HEK293T (cell line): ENCODE data around the gene DIAPH1.

Source experiments
- BHLHE40 ChIP-seq: fragments of 450-650 bp; IDR thresholded peaks from 2 replicates; pipeline ENCODE4 v1.6.1; 2016; ENCODE audit warnings: mild to moderate bottlenecking, moderate library complexity, borderline replicate concordance
- FOXA1 ChIP-seq: fragments of 450-650 bp; IDR thresholded peaks from 2 replicates; pipeline ENCODE4 v1.6.1; 2016; ENCODE audit warnings: mild to moderate bottlenecking
- FOXK2 ChIP-seq: fragments of 450-650 bp; IDR thresholded peaks from 2 replicates; pipeline ENCODE4 v1.6.1; 2016; ENCODE audit warnings: mild to moderate bottlenecking
- FOXM1 ChIP-seq: fragments of 450-650 bp; IDR thresholded peaks from 2 replicates; pipeline ENCODE4 v1.6.1; 2017; ENCODE audit warnings: mild to moderate bottlenecking, borderline replicate concordance
- L3MBTL2 ChIP-seq: fragments of 450-650 bp; conservative IDR thresholded peaks from 2 replicates; pipeline ENCODE4 v1.6.1; 2016; ENCODE audit warnings: mild to moderate bottlenecking
- NFRKB ChIP-seq: fragments of 450-650 bp; IDR thresholded peaks from 2 replicates; pipeline ENCODE4 v1.6.1; 2016; ENCODE audit warnings: mild to moderate bottlenecking, moderate library complexity
- SP1 ChIP-seq: fragments of 450-650 bp; IDR thresholded peaks from 2 replicates; pipeline ENCODE4 v1.6.1; 2017
- TARDBP ChIP-seq: fragments of 450-650 bp; IDR thresholded peaks from 2 replicates; pipeline ENCODE4 v1.6.1; 2016
- TF ChIP-seq, protein P1 (sequence below): fragments of 450-650 bp; IDR thresholded peaks from 2 replicates; pipeline ENCODE4 v1.6.1; 2016

DNA sequence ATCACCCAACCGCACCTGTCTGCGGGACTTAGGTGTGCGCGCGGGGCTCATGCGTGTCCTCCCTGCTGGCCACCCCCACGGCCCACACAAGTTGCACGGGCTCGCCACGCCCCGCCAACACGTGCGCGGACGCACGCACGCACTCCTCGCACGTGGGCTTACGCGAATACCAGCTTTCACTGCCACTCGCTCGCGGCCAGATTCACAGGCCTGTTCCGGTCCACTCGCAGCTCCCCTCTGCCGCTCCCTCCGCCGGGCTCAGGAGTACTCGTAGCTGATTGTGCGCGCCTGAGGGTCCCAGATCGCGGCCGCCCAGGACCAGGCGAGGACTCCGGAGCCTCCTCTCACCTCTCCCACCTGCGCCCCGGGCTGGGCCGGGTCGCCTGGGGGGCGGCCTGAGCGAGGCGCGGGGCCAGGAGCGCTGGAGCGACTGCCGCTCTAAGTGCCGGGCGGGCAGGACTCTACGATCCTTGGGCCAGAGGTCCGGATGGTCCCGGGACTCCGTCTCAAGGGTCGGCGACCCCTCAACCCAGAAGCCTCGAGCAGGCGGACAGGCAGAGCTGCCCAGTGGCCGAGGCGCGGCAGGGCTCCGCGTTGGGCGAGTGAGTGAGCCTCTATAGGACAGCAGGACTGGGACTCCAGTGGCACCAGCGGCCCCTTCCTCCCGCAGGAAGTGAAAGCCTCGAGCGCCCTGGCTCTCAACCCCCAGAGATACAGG is 126.5 kb downstream of the DIAPH1 start:
- TF ChIP-seq SP1, result no peak
- no peak for TF ChIP-seq NFRKB
- no peak for TF ChIP-seq TARDBP
- no peak for TF ChIP-seq FOXM1
- TF ChIP-seq L3MBTL2, result no peak
- TF ChIP-seq, protein P1, sequence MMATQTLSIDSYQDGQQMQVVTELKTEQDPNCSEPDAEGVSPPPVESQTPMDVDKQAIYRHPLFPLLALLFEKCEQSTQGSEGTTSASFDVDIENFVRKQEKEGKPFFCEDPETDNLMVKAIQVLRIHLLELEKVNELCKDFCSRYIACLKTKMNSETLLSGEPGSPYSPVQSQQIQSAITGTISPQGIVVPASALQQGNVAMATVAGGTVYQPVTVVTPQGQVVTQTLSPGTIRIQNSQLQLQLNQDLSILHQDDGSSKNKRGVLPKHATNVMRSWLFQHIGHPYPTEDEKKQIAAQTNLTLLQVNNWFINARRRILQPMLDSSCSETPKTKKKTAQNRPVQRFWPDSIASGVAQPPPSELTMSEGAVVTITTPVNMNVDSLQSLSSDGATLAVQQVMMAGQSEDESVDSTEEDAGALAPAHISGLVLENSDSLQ, result no peak
- TF ChIP-seq FOXA1, result no peak
- TF ChIP-seq BHLHE40, result no peak
- TF ChIP-seq FOXK2, result no peak
